ENCODE results near the gene RPS6KA2.
A peak's percentile ranks its signal among the peaks of the same experiment; 100 is the strongest.

Gene RPS6KA2

GRCh38 chr6:166591961-166592520 is 35.0 kb downstream of the RPS6KA2 start:
- DNase-seq (ENCODE audit: extremely low spot score): no peak
- ChIA-PET POLR2A (no interaction called here), CTCF (interaction anchor here (0.6 to 1.3 kb wide), 2 partner anchors 20 to 21 kb away, joined by 3 to 4 read pairs; no protein-coding TSS in a partner anchor)
- TF ChIP-seq, protein P1, sequence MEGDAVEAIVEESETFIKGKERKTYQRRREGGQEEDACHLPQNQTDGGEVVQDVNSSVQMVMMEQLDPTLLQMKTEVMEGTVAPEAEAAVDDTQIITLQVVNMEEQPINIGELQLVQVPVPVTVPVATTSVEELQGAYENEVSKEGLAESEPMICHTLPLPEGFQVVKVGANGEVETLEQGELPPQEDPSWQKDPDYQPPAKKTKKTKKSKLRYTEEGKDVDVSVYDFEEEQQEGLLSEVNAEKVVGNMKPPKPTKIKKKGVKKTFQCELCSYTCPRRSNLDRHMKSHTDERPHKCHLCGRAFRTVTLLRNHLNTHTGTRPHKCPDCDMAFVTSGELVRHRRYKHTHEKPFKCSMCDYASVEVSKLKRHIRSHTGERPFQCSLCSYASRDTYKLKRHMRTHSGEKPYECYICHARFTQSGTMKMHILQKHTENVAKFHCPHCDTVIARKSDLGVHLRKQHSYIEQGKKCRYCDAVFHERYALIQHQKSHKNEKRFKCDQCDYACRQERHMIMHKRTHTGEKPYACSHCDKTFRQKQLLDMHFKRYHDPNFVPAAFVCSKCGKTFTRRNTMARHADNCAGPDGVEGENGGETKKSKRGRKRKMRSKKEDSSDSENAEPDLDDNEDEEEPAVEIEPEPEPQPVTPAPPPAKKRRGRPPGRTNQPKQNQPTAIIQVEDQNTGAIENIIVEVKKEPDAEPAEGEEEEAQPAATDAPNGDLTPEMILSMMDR (IDR thresholded peaks at IDR 0.05; ENCODE audit: control extremely low read depth, extremely low read depth, low read depth, missing control alignments): no peak

DNA sequence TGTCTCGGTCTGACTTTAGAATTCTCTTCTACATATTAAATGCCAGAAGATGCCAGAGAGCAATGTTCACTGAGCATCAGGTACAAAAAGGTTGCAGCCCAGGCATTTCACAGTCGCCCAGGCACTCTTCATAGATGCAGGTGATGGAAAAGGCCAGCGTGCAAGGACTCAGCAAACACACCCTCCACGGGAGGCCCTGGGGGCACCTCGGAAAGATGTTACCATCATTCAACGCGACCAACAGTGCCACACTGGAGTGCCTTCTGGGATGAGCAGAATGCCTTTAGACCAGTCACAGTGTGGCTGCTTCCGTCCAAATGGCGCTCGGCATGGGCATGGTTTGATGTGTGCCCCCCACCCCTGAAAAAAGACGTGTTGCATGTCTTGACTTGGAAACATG is 36.0 kb downstream of the RPS6KA2 start:
- ChIA-PET CTCF (no interaction called here), POLR2A (no interaction called here)
- no peak for DNase-seq (ENCODE audit: extremely low spot score)
- TF ChIP-seq, protein P1 (IDR thresholded peaks at IDR 0.05; ENCODE audit: control extremely low read depth, extremely low read depth, low read depth, missing control alignments): no peak

DNA sequence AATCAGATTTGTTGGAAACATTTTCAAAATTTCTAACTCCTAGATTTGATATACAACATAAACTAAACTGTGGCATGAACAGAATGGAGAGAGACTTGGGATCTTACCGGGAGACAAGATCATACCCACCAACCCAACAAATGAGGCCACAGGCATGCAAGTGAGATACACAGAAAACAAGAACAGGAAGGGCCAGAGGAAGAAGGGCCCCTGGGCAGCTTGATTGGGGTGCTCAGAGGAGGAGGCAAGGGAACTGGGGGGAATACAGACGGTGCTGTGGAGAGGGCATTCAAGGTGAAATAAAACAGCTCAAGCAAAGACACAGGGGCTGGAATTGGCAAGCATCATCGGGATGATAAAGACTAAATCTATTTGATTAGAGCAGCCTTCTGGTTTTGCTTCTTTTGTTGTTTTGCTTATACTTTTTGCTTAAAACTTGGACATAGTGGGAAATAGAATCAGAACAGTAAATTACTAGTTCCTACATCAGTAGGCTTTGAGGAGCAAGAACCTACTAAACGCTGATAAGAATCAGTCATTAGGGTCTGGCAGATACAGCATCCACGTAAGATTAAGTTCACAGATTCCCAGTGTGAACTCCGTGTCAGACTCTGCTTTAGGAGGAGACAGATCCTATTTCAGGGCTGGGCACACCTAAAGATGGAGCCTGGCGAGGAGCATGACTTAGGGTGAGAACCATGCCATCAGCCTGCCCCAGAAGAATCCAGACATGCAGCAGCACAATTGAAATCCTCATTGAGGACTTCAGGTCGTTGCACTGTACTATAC is 37.1 kb downstream of the RPS6KA2 start:
- ChIA-PET CTCF (interaction anchor here (1.2 to 1.4 kb wide), 3 partner anchors 10 to 33 kb away, joined by 3 to 4 read pairs (median 3); no protein-coding TSS in a partner anchor), POLR2A (no interaction called here)
- no peak for DNase-seq (ENCODE audit: extremely low spot score)
- TF ChIP-seq, protein P1 (IDR thresholded peaks at IDR 0.05; ENCODE audit: control extremely low read depth, extremely low read depth, low read depth, missing control alignments): no peak

DNA sequence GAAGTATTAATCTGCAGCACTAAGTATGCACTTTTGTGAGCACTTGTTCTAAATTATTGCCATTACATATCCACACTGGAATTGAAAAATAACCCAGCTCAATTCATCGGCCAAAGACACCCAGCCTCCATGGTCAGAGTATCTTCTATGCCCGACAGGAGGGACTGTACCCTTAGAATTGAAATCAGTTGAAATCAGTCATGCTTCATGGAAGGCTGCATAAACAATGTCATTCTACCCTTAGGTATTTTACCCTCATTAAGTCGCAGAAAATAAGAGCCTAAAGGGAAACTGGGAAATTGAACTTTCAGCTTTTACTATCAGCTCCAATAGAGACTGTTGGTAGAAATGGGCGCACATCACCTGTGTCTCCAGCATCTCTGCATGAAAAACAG is 37.7 kb downstream of the RPS6KA2 start:
- POLR2A ChIA-PET: no interaction called here
- DNase-seq (ENCODE audit: extremely low spot score): peak; percentile 38
- CTCF ChIA-PET: interaction anchor here (1.2 to 1.4 kb wide), 3 partner anchors 10 to 33 kb away, joined by 3 to 4 read pairs (median 3); no protein-coding TSS in a partner anchor
- TF ChIP-seq, protein P1 (IDR thresholded peaks at IDR 0.05; ENCODE audit: control extremely low read depth, extremely low read depth, low read depth, missing control alignments): no peak

GRCh38 chr6:166588691-166589336 is 38.2 kb downstream of the RPS6KA2 start:
- TF ChIP-seq, protein P1 (IDR thresholded peaks at IDR 0.05; ENCODE audit: control extremely low read depth, extremely low read depth, low read depth, missing control alignments): no peak
- POLR2A ChIA-PET: no interaction called here
- DNase-seq (ENCODE audit: extremely low spot score): peak; percentile 49
- CTCF ChIA-PET: interaction anchor here (1.2 to 1.4 kb wide), 3 partner anchors 11 to 34 kb away, joined by 3 to 4 read pairs (median 3); no protein-coding TSS in a partner anchor

DNA sequence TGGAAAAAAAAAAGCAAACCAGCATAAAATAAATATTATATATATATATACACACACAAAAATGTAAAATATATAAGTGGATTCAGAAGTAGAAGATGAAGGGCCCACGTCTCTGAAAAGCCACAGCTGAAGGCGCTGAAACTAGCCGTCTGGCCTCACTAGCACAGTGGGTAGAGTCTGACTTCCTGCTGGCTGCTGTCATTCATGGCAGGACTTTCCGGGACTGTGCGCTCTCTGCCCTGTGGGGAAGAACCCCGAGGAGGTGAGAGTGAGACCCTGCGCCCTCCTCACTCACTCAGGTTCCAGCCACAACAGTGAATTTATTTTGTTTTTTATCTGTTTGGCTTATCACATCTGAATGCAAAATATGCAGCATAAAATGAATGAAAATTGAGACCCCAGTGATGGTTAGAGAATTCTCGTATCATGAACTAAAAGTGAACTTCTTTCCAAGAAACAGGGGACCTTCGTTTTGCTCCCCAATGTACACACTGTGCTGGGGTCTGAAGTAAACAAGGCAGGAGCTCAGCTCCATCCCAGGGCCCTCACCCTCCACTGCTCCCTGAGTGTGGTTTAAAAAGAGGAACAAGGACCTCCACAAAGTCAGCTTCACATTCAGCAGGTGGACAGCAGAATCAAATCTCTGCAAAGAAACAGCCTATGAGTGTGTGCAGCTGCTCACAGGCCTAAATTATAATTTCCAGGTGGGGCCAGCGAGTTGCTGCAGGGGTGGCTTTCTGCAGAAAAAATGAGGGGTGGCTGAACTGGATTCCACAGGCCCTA is 39.2 kb downstream of the RPS6KA2 start:
- DNase-seq (ENCODE audit: extremely low spot score): peak; percentile 80
- CTCF ChIA-PET: no interaction called here
- TF ChIP-seq, protein P1 (IDR thresholded peaks at IDR 0.05; ENCODE audit: control extremely low read depth, extremely low read depth, low read depth, missing control alignments): no peak
- POLR2A ChIA-PET: no interaction called here

Measured in GM10248 (cell line).